NCI-H2227 (cell line): ENCODE results near the gene COX6B1.
A peak's percentile ranks its signal among the peaks of the same experiment; 100 is the strongest.
"Not testable (repeated sequence)": the region's sequence is repeated elsewhere in the genome, so short reads cannot be mapped to it uniquely, and the experiment has no call there.

Source experiments
- DNase-seq: peaks from one replicate; lab custom pipeline; 2025; ENCODE audit not compliant: unreplicated experiment; lab: John Stamatoyannopoulos, UW

COX6B1 gene

GRCh38 chr19:35633727-35634440 lies 14.2 kb upstream of the COX6B1 start:
- DNase-seq, result no peak

DNA sequence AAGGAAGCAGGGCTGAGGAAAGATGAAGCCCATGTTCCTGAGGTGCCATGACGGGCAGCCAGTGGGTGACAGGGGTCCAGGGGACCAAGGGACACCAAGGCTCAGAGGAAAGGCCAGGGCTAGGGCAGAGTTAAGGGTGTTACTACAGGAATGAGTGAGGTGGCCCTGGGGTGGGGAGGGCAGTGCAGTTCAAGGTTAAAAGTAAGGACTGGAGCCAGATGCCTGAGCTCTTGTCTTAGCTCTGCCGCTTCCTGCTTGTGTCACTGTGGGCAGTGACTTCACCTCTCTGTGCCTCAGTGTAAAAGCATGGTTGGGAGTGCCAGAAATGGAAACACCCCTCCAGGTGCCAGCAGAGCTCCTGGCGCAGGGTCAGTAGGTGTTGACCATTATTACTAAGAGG lies 11.5 kb upstream of the COX6B1 start:
- DNase-seq, result no peak

- DNase-seq, result no peak
These were observed 11.0 kb upstream of the COX6B1 start for GRCh38 chr19:35637165-35637564.

- no peak for DNase-seq
These were observed 8.8 kb upstream of the COX6B1 start for GRCh38 chr19:35639321-35639639.

- DNase-seq, result no peak
These were observed 8.3 kb upstream of the COX6B1 start for GRCh38 chr19:35639863-35640262.

DNA sequence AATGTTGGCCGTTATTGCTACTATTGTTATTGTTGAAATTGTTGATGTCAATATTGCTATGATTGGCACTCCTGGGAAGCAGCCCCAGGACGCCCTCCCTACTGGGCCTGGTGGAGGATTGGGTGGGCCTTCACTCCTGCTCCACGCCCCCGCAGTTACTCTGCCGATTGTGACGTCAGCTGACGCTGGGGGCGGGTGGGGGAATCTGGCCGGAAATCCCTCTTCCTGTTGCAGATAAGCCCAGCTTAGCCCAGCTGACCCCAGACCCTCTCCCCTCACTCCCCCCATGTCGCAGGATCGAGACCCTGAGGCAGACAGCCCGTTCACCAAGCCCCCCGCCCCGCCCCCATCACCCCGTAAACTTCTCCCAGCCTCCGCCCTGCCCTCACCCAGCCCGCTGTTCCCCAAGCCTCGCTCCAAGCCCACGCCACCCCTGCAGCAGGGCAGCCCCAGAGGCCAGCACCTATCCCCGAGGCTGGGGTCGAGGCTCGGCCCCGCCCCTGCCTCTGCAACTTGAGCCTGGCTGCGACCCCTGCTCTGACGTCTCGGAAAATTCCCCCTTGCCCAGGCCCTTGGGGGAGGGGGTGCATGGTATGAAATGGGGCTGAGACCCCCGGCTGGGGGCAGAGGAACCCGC lies 6.5 kb upstream of the COX6B1 start, which contains the start of gene ETV2:
Gene ETV2 (plus strand): TSS at position 231 of the 637 bp plus-strand sequence. CDS start 716 bp downstream, outside the sequence.
- no peak for DNase-seq

GRCh38 chr19:35642312-35642711 lies 5.8 kb upstream of the COX6B1 start:
- DNase-seq, result peak; percentile 73

DNA sequence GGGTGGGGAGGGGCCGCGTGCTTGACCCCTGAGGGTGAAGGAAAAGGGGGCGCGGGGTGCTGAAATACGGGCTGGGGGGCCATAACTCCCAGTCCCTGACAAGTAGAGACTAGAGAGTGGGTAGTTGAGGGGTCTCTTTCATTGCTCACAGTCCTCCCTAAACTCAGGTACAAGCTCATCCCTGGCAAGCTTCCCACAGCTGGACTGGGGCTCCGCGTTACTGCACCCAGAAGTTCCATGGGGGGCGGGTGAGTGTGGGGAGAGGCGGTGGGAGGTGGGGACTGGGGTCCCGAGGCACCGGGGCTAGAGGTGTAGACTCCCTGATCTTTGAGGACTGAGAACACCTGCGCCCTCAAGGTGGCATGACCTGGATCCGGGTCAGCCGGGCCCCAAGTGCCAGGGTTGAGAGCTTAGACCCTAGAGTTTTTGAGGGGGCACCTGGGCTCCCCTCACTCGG lies 5.3 kb upstream of the COX6B1 start:
- no peak for DNase-seq

GRCh38 chr19:35643255-35644205 lies 4.6 kb upstream of the COX6B1 start:
- DNase-seq, result peak; percentile 100

GRCh38 chr19:35644206-35644986 lies 3.7 kb upstream of the COX6B1 start:
- DNase-seq, result peak; percentile 100

DNA sequence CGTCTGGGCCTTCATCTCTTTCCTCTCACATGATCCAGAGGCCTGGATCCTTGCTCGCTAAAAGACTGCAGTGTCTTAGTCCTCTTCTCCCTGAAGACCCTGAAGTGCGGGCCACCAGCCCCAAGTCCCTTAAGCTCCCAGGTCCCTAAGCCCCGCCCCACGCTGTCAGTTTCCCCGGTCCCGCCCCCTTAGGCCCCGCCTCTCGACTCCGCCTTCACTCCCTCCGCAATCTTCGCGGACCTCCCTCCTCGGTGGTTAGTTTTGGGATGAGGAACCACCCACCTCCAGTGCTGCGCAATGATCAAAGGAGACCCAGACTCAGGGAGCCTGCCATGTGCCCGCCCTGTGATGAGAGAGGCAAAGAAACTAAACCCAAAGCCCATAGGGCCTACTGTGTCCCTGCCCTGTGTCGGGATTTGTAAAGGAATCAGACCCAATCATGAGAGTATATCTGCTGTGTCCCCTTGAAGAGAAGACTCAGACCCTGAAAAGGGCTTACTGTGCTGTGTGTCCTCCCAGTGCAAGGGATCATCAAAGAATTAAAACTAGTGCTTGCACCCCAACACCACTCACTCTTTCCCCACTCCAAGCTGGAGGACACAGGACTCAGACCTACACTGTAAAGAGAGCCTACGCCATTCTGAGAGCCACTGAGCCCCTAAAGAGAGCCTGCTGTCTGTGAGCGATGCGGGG lies 3.0 kb upstream of the COX6B1 start:
- peak; percentile 97 for DNase-seq

DNA sequence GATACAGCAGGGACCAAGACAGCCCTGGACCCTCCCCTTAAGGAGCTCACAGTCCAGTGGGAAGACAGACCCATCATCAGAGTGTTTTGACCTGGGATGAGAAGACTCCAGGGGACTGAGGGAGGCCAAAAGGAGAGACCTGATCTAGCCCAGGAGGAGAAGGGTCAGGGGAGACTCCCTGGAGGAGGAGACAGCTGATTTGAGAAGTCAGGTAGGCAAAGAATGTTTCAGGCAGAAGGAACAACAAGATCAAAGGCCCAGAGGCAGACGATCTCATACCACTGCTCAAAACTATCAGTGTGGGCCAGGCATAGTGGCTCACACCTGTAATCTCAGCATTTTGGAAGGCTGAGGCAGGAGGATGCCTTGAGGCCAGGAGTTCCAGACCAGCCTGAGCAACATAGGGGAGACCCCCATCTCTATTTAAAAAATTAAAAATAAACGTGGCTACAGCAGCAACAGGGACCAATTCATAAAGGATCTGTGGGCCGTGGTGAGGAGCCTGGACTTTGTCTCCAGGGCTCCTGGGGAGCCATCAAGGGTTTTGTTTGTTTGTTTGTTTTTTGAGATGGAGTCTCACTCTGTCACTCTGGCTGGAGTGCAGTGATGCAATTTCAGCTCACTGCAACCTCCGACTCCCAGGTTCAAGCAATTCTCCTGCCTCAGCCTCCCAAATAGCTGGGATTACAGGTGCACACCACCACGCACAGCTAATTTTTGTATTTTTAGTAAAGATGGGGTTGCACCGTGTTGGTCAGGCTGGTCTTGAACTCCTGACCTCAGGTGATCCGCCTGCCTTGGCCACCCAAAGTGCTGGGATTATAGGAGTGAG lies 2.2 kb upstream of the COX6B1 start:
- no peak for DNase-seq

- DNase-seq, result no peak
These were observed 2.5 kb downstream of the COX6B1 start for GRCh38 chr19:35650581-35650980.

- DNase-seq, result not testable (repeated sequence)
These were observed 6.7 kb downstream of the COX6B1 start for GRCh38 chr19:35654828-35655227.

GRCh38 chr19:35655600-35655999 lies 7.5 kb downstream of the COX6B1 start:
- DNase-seq, result no peak

GRCh38 chr19:35656700-35657099 lies 8.6 kb downstream of the COX6B1 start:
- DNase-seq, result no peak

DNA sequence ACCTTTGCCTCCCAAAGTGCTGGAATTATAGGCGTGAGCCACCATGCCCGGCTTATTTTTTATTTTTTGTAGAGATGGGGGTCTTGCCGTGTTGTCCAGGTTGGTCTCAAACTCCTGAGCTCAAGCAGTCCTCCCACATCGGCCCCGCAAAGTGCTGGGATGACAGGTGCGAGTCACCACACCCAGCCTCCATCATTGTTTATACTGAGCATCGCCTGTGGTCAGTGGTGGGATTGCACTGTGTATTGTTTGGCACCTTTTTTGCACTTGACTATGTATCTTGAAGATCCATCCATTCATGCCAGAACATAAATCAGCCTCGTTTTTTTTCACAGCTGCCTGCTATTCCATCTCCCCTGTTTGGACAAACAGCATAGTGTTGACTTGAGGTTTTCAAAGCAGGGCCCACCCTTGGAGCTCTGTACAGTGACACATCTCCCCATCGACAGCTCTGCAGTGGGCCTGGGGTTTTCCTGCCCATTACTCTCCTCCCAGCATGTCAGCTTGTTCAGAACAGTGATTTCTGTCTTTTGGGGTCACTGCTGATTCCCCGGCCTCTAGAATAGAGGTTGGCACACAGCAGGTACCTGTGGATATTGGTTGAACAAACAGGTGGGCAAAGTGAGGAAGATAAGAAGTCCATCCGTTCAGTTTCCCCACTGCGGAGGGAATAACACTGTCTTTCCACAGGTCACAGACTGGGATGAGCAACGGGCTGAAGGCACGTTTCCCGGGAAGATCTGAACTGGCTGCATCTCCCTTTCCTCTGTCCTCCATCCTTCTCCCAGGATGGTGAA lies 10.0 kb downstream of the COX6B1 start:
- DNase-seq, result no peak

DNA sequence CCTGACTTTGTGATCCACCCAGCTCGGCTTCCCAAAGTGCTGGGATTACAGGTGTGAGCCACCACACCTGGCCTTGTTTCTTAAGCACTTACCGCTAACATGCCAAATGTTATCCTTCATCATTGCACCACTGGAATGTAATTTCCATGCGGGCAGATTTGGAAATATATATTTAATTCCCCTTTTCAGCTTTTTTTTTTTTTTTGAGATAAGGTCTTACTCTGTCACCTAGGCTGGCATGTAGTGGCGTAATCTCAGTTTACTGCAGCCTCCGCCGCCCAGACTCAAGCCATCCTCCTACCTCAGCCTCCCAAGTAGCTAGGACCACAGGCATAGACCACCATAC lies 13.8 kb downstream of the COX6B1 start:
- no peak for DNase-seq

GRCh38 chr19:35663981-35664380 lies 15.9 kb downstream of the COX6B1 start:
- DNase-seq, result no peak
